Right ventricle myocardium inferior (tissue), 1 donor: Measurements from ENCODE around the gene CLDN16. TPM values are rescaled to one million over a fixed set of nuclear protein-coding genes. Genes with fewer than 3 reads are reported as not detected.

Experiments
- ATAC-seq: fragments of 200-7000 bp; cut with Tn5 transposase; one replicate; pipeline ENCODE4 v1.9.1; 2020; ENCODE audit warnings: mild to moderate bottlenecking, moderate library complexity
- DNase-seq: peaks from one replicate; pipeline ENCODE4 v3.0.0; 2021; ENCODE audit errors: missing footprints
- intact Hi-C: fragments of 100-400 bp; cut with DNase I; formaldehyde crosslinking; loops from one replicate; pipeline ENCODE4 v1.11.0; 2022
- total RNA-seq: library from RNA; stranded (reverse); fragmentation: NEBNext Ultra II Directional; extraction: Animal tissue kit (Norgen Biotek cat#: 25700); gene quantifications from one replicate; pipeline ENCODE4 v1.2.1, GENCODE V29; 2021
- donor health status: DM: no; HTN: yes; CAD: no; lungs with severe emphysema.

CLDN16 gene
- total RNA-seq, 1 donor from 2014 or later, result not detected

DNA sequence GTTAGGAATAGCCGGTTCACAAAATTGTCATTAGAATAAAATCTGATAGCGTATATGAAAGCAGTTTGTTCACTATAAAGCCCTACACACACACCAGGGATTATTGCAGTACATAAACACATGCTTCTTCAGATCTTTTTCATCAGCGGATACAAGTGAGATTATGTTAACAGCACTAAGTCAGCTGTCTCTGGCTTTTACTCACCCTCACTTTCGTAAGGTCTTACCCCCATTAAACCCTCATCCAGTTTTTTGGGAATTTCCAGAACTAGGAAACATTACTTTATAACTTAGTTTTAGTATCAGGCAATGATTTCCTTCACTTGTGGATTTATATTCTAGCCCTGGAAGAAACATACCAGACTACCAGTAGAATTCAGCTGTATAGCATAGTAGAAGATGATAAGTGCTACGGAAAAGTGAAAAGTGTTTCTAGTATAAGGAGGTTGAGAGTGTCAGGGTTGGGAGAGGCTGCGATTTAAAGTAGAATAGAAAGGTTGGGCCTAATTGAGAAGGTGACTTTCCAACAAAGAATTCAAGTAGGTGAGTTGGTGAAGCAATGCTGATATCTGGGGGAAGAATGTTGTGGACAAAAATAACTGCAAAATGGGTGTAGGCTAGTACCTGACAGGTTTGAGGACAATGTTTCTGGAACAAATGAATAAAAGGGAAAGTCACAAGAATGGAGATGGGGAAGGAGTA lies 39.0 kb downstream of the CLDN16 start:
- ATAC-seq (no peak), DNase-seq (no peak)
- intact Hi-C loops, result loop anchor here (10.0 kb wide), 1 partner anchor 462 kb away; no protein-coding TSS in a partner anchor

DNA sequence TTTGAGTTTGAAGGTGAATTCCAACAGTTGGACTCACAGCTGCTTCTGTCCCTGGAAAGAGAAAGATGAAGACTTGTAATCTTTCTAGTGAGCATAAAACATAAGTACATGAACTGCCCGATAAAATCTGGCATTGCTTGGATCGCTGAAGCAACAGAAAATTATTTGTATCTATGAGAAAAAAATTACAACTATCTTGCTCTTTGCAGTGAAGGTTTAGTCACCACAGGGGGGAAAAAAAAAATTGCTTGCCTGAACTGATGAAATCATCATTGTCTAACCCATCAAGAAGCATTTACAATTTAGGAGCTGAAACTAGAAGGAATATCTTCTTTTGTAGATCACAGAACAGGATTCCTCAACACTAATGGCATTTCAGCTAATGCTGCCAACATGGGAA lies 41.7 kb downstream of the CLDN16 start:
- intact Hi-C loops, result loop anchor here (10.0 kb wide), 1 partner anchor 465 kb away; no protein-coding TSS in a partner anchor
- ATAC-seq (no peak), DNase-seq (no peak)

- ATAC-seq (no peak), DNase-seq (no peak)
- intact Hi-C loops, result no loop called here
Observed at GRCh38 chr3:190430906-190431305, 42.9 kb downstream of the CLDN16 start.

DNA sequence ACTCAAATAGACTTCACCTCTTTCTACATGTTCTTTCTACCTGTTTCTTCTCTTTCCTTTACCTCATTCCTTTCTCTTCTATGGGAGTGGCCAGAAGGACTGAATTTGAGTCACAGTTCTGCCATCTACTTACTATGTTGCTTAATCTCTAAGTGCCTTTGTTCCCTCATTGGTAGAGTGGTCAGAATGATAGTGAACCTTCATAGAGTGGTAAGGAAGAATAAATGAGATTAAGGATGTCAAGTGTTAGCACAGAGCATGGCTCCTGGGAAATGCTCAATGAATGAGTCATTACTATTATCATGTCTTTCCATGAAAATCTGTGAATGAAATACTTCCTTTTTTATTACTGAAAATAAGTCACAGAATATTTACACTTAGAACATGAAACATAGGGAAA lies 44.3 kb downstream of the CLDN16 start:
- intact Hi-C loops, result no loop called here
- no peak for ATAC-seq
- DNase-seq, result no peak

- ATAC-seq (no peak), DNase-seq (no peak)
- intact Hi-C loops, result no loop called here
Observed at GRCh38 chr3:190433626-190434025, 45.7 kb downstream of the CLDN16 start.

DNA sequence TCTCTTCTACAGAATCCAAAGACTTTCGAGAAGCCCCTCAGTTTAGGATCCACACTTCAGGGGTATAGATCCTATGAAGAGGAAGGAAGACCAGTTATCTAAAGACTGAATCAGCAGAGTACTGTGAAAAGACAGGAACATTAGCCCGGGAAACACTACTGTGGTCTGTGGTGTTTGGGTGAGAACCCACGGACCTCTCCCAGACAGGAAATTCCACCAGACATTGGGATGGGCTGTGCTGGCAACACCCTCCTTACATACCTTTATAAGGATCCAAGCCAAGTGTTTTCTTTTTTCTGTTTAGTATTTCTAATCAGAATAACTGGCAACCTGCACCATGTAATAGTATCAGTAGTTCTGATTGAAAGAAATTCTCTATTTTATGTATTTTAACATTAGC lies 47.7 kb downstream of the CLDN16 start:
- DNase-seq, result no peak
- no peak for ATAC-seq
- intact Hi-C loops, result no loop called here

- no peak for ATAC-seq
- intact Hi-C loops, result no loop called here
- DNase-seq, result no peak
Observed at GRCh38 chr3:190436331-190436730, 48.4 kb downstream of the CLDN16 start.

DNA sequence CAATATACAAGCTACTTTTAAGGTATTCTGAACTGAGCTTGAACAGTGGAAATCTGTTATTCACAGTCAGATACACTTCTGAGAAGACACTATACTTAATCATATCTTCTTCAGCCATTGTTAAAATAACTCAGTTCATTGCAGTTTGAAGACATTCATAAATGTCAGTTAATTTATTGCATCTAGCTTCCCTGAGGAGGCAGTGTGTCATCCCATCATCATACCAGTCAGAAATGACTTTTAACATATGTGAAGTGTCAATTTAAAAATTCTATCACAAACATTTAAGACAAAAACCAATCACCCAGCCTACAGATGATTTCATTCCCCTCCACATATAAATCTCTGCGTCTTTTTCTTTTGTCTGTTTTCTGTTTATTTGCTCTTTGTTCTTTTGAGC lies 54.3 kb downstream of the CLDN16 start:
- intact Hi-C loops, result no loop called here
- no peak for DNase-seq
- no peak for ATAC-seq

- no peak for ATAC-seq
- intact Hi-C loops, result no loop called here
Observed at GRCh38 chr3:190443257-190443656, 55.3 kb downstream of the CLDN16 start.

DNA sequence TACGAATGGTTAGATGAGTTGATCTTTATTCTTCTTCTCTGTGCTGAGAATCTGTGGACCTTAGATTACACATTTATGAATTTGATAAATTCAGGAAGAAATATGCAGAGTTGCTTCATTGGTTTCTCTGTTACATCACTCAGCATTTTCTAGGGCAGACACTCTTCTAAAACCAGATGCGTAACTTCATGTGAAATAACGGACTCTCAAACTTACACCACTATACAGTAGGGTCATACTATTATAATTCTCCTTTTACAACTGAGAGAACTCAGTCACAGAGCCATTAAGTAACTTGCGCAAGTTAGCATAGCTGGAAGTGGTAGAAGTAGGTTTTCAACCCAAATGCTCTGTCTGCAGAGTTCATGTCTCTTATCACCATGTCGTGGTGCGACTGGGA lies 56.0 kb downstream of the CLDN16 start:
- intact Hi-C loops, result no loop called here
- no peak for DNase-seq

More at GRCh38 chr3:190443257-190443656, 55.3 kb downstream of the CLDN16 start:
- no peak for DNase-seq

GRCh38 chr3:190444576-190445145 lies 56.7 kb downstream of the CLDN16 start:
- intact Hi-C loops, result no loop called here
- no peak for DNase-seq

More for the DNA sequence above, 56.0 kb downstream of the CLDN16 start:
- no peak for ATAC-seq

GRCh38 chr3:190446573-190447279 lies 58.8 kb downstream of the CLDN16 start:
- ATAC-seq (no peak), DNase-seq (no peak)
- intact Hi-C loops, result no loop called here

More at GRCh38 chr3:190444576-190445145, 56.7 kb downstream of the CLDN16 start:
- ATAC-seq, result no peak

DNA sequence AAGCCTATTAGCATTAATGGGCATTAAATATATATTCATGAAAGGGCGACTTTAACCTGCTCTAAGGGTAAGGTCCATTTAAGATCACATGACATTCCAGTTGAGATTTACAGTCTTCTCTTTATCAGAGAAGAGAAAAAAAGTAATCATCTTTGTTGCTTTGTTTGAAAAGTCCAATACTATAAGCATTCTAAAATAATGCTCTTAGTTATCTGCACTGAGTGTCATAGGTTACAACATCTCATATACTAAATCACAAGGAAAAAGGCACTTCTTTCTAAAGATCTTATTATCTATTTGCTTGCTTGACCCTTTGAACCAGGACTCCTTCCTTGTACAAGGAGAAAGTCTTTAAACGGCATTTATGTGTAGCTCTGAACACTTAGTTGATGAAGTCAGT lies 60.3 kb downstream of the CLDN16 start:
- DNase-seq, result no peak
- intact Hi-C loops, result no loop called here
- ATAC-seq, result no peak

- no peak for ATAC-seq
- intact Hi-C loops, result no loop called here
- no peak for DNase-seq
Observed at GRCh38 chr3:190449801-190450200, 61.8 kb downstream of the CLDN16 start, which contains the start of gene TMEM207. TMEM207 (minus strand) TSS chr3:190449901; CDS start chr3:190449809, 92 bp downstream.

- no peak for DNase-seq
- ATAC-seq, result no peak
- intact Hi-C loops, result no loop called here
Observed at GRCh38 chr3:190455828-190456227, 67.9 kb downstream of the CLDN16 start.

DNA sequence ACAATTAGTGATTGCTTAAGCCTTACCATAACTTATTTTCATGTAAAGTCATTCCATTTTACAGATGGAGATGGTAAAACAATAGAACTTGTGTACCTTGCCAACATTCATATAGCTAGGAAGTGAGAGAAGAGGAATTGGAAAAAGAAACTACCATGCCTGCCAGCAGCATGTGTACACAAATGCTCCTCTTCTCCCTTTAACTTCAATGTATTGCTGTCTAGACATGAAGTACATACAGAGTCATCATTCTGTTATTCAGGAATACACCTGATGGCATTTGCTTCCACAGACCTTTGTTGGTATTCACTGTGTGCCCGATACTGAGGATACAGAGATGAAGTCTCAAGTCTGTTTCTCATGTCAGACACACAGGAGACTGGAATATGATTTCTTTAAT lies 68.8 kb downstream of the CLDN16 start:
- intact Hi-C loops, result no loop called here
- DNase-seq (no peak), ATAC-seq (no peak)

- intact Hi-C loops, result no loop called here
- no peak for ATAC-seq
- DNase-seq, result no peak
Observed at GRCh38 chr3:190458040-190458439, 70.1 kb downstream of the CLDN16 start.
